ENCODE data around the gene HFM1.

GRCh38 chr1:91334856-91335255 is 69.8 kb downstream of the HFM1 start:
- TF ChIP-seq CTCF (IDR thresholded peaks at IDR 0.05; ENCODE audit: extremely low read depth in 1 of 2, insufficient read depth in 1 of 2, low read depth in 1 of 2, low read length in 2 of 2) (no peak), EZH2 (IDR thresholded peaks at IDR 0.05; ENCODE audit: borderline replicate concordance, low read depth, low read length, severe bottlenecking) (no peak), MYC (IDR thresholded peaks at IDR 0.05; ENCODE audit: low read depth, low read length) (no peak), POLR2A (IDR thresholded peaks at IDR 0.05; ENCODE audit: low read depth, low read length) (no peak), POLR2AphosphoS5 (IDR thresholded peaks at IDR 0.05; ENCODE audit: insufficient read depth, low read depth, low read length) (no peak), GATA2 (IDR thresholded peaks at IDR 0.05; ENCODE audit: insufficient read depth, insufficient read length, low read depth, low read length) (no peak), MAX (IDR thresholded peaks at IDR 0.05; ENCODE audit: insufficient read depth, insufficient read length) (no peak), JUN (IDR thresholded peaks at IDR 0.05; ENCODE audit: borderline replicate concordance, insufficient read depth, insufficient read length, low read depth) (no peak), FOS (IDR thresholded peaks at IDR 0.05; ENCODE audit: borderline replicate concordance, insufficient read depth, low read length) (no peak)
